HepG2 (cell line): ENCODE results near the gene SOAT2. TPM values are rescaled to one million over a fixed set of nuclear protein-coding genes. Genes with fewer than 3 reads are reported as not detected.

Experiments
- ARID5B ChIP-seq: IDR thresholded peaks from 2 replicates; pipeline ENCODE4 v1.4.0; 2020; ENCODE audit warnings: mild to moderate bottlenecking, missing genetic modification reagents
- DMTF1 ChIP-seq: sonication (generic); formaldehyde crosslinking; IDR thresholded peaks from 2 replicates; pipeline ENCODE4 v1.4.0; 2020; ENCODE audit warnings: mild to moderate bottlenecking, missing genetic modification reagents
- EP300 ChIP-seq, 3 experiments: sonication (generic) in 1 of 3; formaldehyde crosslinking in 1 of 3; IDR thresholded peaks; 2 replicates each; pipeline versions ENCODE4 v1.5.1 to v1.6.1; 2011 to 2020; ENCODE audit warnings: low read depth in 2 of 3, low read length in 2 of 3, borderline replicate concordance in 1 of 3, improper control_type of control experiment in 1 of 3, mild to moderate bottlenecking in 1 of 3, missing genetic modification reagents in 1 of 3, moderate library complexity in 1 of 3
- HNF4A ChIP-seq: sonication (generic); formaldehyde crosslinking; IDR thresholded peaks from 2 replicates; pipeline ENCODE4 v1.4.0; 2020; ENCODE audit warnings: missing genetic modification reagents
- HOXA7 ChIP-seq: sonication (generic); formaldehyde crosslinking; IDR thresholded peaks from 2 replicates; pipeline ENCODE4 v1.8.1; 2022; ENCODE audit warnings: mild to moderate bottlenecking, missing genetic modification reagents, moderate library complexity
- KLF6 ChIP-seq: IDR thresholded peaks from 2 replicates; pipeline ENCODE4 v1.8.0; 2016; ENCODE audit warnings: missing biosample characterization, missing genetic modification reagents
- MXI1 ChIP-seq: IDR thresholded peaks from 3 replicates; pipeline ENCODE4 v1.6.1; 2012; ENCODE audit warnings: low read depth, low read length, inconsistent platforms, borderline replicate concordance
- PITX1 ChIP-seq: sonication (generic); formaldehyde crosslinking; IDR thresholded peaks from 2 replicates; pipeline ENCODE4 v1.5.1; 2020; ENCODE audit warnings: mild to moderate bottlenecking, missing genetic modification reagents
- POLR2A ChIP-seq, 2 experiments: IDR thresholded peaks; 2 replicates each; pipeline ENCODE4 v1.6.1; 2011; ENCODE audit warnings: low read depth in 2 of 2, low read length in 2 of 2, mild to moderate bottlenecking in 1 of 2, moderate library complexity in 1 of 2; ENCODE audit not compliant: insufficient read depth in 1 of 2
- RFXAP ChIP-seq: sonication (generic); formaldehyde crosslinking; IDR thresholded peaks from 2 replicates; pipeline ENCODE4 v1.4.0; 2020; ENCODE audit warnings: missing genetic modification reagents, borderline replicate concordance
- RXRA ChIP-seq: sonication (generic); formaldehyde crosslinking; IDR thresholded peaks from 2 replicates; pipeline ENCODE4 v1.5.1; 2020; ENCODE audit warnings: missing genetic modification reagents
- SPEN ChIP-seq: sonication (generic); formaldehyde crosslinking; IDR thresholded peaks from 2 replicates; pipeline ENCODE4 v1.5.1; 2020; ENCODE audit warnings: low read depth, mild to moderate bottlenecking, missing genetic modification reagents
- TCF7L2 ChIP-seq: IDR thresholded peaks from 2 replicates; pipeline ENCODE4 v1.6.1; 2011; ENCODE audit warnings: mild to moderate bottlenecking, low read depth, low read length, moderate library complexity
- TP53 ChIP-seq: sonication (generic); formaldehyde crosslinking; conservative IDR thresholded peaks from 2 replicates; pipeline ENCODE4 v1.4.0; 2020; ENCODE audit warnings: missing genetic modification reagents
- TRIM24 ChIP-seq: sonication (generic); formaldehyde crosslinking; IDR thresholded peaks from 2 replicates; pipeline ENCODE4 v1.8.0; 2022; ENCODE audit warnings: mild to moderate bottlenecking, missing genetic modification reagents
- ZBTB7A ChIP-seq: sonication (generic); formaldehyde crosslinking; IDR thresholded peaks from 2 replicates; pipeline ENCODE4 v1.8.0; 2022; ENCODE audit warnings: mild to moderate bottlenecking, missing genetic modification reagents
- ZC3H13 ChIP-seq: sonication (generic); formaldehyde crosslinking; IDR thresholded peaks from 2 replicates; pipeline ENCODE4 v1.8.1; 2023; ENCODE audit warnings: mild to moderate bottlenecking, missing genetic modification reagents, moderate library complexity
- ZNF138 ChIP-seq: sonication (generic); formaldehyde crosslinking; IDR thresholded peaks from 2 replicates; pipeline ENCODE4 v1.5.0; 2020; ENCODE audit warnings: mild to moderate bottlenecking, low read depth, missing genetic modification reagents
- ZNF33B ChIP-seq: sonication (generic); formaldehyde crosslinking; IDR thresholded peaks from 2 replicates; pipeline ENCODE4 v1.5.1; 2020; ENCODE audit warnings: mild to moderate bottlenecking, missing genetic modification reagents
- ZNF614 ChIP-seq: IDR thresholded peaks from 2 replicates; pipeline ENCODE4 v1.6.1; 2018; ENCODE audit warnings: missing biosample characterization, missing genetic modification reagents, inconsistent platforms, borderline replicate concordance
- ZNF790 ChIP-seq: sonication (generic); formaldehyde crosslinking; IDR thresholded peaks from 2 replicates; pipeline ENCODE4 v1.8.0; 2022; ENCODE audit warnings: missing genetic modification reagents, mild to moderate bottlenecking, borderline replicate concordance
- polyA plus RNA-seq, 8 experiments: library from polyadenylated mRNA; depleted of rRNA in 3 of 8; stranded (reverse) in 7 of 8; unstranded in 1 of 8; fragments of >200 nt; fragmentation: Illumina TruSeq in 4 of 8; extraction: Trizol in 4 of 8; gene quantifications; 2 replicates each; pipeline versions ENCODE4 v1.2.1 to v1.2.3, GENCODE V29; 2011 to 2016; ENCODE audit warnings: low read depth in 4 of 8, missing spikeins in 1 of 8, mixed read lengths in 1 of 8; ENCODE audit not compliant: insufficient read depth in 1 of 8
- total RNA-seq, 5 experiments: library from RNA; depleted of rRNA; stranded (reverse); fragments of >200 nt; fragmentation: Illumina TruSeq; extraction: Trizol; gene quantifications; 2 replicates each; pipeline ENCODE4 v1.2.3, GENCODE V29; 2016; ENCODE audit warnings: low read depth in 1 of 5
- TF ChIP-seq, protein P1 (sequence below): sonication (generic); formaldehyde crosslinking; IDR thresholded peaks from 2 replicates; pipeline ENCODE4 v1.8.1; 2022; ENCODE audit warnings: low read depth, mild to moderate bottlenecking, missing genetic modification reagents

The SOAT2 gene
- total and polyA plus RNA-seq, 2 of the 13 experiments (the other 11 are each of a cell fraction or from before 2014, with no cell fraction given): 14.9 to 108 TPM

- TF ChIP-seq, protein P1, sequence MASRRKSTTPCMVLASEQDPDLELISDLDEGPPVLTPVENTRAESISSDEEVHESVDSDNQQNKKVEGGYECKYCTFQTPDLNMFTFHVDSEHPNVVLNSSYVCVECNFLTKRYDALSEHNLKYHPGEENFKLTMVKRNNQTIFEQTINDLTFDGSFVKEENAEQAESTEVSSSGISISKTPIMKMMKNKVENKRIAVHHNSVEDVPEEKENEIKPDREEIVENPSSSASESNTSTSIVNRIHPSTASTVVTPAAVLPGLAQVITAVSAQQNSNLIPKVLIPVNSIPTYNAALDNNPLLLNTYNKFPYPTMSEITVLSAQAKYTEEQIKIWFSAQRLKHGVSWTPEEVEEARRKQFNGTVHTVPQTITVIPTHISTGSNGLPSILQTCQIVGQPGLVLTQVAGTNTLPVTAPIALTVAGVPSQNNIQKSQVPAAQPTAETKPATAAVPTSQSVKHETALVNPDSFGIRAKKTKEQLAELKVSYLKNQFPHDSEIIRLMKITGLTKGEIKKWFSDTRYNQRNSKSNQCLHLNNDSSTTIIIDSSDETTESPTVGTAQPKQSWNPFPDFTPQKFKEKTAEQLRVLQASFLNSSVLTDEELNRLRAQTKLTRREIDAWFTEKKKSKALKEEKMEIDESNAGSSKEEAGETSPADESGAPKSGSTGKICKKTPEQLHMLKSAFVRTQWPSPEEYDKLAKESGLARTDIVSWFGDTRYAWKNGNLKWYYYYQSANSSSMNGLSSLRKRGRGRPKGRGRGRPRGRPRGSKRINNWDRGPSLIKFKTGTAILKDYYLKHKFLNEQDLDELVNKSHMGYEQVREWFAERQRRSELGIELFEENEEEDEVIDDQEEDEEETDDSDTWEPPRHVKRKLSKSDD: peak; percentile 73; the same call in 1 of the 2 replicates
- TF ChIP-seq DMTF1 (CRISPR knock-in tag) (no peak), KLF6 (CRISPR knock-in tag) (no peak), TP53 (CRISPR knock-in tag) (no peak), ZBTB7A (CRISPR knock-in tag) (no peak), EP300 (IDR thresholded peaks at IDR 0.05; ENCODE audit: low read depth in 2 of 2, low read length in 2 of 2) (peak in 1 of 2 experiments; percentile 80; a peak in 2 of 4 replicates), EP300 (CRISPR knock-in tag; IDR thresholded peaks at IDR 0.05; ENCODE audit: borderline replicate concordance) (peak; percentile 69), RXRA (CRISPR knock-in tag) (peak; percentile 92), ARID5B (CRISPR knock-in tag) (peak; percentile 83), POLR2A (IDR thresholded peaks at IDR 0.05; ENCODE audit: insufficient read depth in 1 of 2, low read depth in 2 of 2, low read length in 2 of 2) (peak in 1 of 2 experiments; percentile 4; a peak in 1 of 4 replicates), MXI1 (peak; percentile 75; the same call in 1 of the 3 replicates), TCF7L2 (no peak), ZNF614 (0 out of 2 replicates have a peak, but pooled peaks have one; percentile 51), PITX1 (peak; percentile 72), HOXA7 (CRISPR knock-in tag) (no peak), RFXAP (CRISPR knock-in tag) (no peak), ZC3H13 (CRISPR knock-in tag) (no peak), TRIM24 (CRISPR knock-in tag) (no peak), ZNF138 (CRISPR knock-in tag) (no peak), ZNF33B (CRISPR knock-in tag) (no peak), HNF4A (CRISPR knock-in tag) (peak; percentile 72), SPEN (CRISPR knock-in tag) (0 out of 2 replicates have a peak, but pooled peaks have one; percentile 57), ZNF790 (CRISPR knock-in tag) (no peak)
These were observed 41.8 kb upstream of the SOAT2 start (continued) for GRCh38 chr12:53061404-53062010.
